BLaER1 treated with 17β-estradiol and CSF1 and Interleukin-3, amounts not matched to agents 10 nM and 100 nM (cell line): ENCODE data around the gene DPEP3.
"Not testable (repeated sequence)": the region's sequence is repeated elsewhere in the genome, so short reads cannot be mapped to it uniquely, and the experiment has no call there.

Experiments used
- H3K27ac ChIP-seq, 11 experiments: shearing (Covaris generic); formaldehyde crosslinking; 2 replicates each; pipeline ENCODE4 v1.8.1; 2022
- H3K27me3 ChIP-seq, 11 experiments: shearing (Covaris generic); formaldehyde crosslinking; 2 replicates each; pipeline ENCODE4 v1.8.1; 2022
- H3K36me3 ChIP-seq, 11 experiments: shearing (Covaris generic); formaldehyde crosslinking; 2 replicates each; pipeline ENCODE4 v1.8.1; 2022
- H3K4me1 ChIP-seq, 10 experiments: shearing (Covaris generic); formaldehyde crosslinking; 2 replicates each; pipeline ENCODE4 v1.8.1; 2022
- H3K4me2 ChIP-seq, 11 experiments: shearing (Covaris generic); formaldehyde crosslinking; 2 replicates each; pipeline ENCODE4 v1.8.1; 2022
- H3K4me3 ChIP-seq, 10 experiments: shearing (Covaris generic); formaldehyde crosslinking; 2 replicates each; pipeline ENCODE4 v1.8.1; 2022
- H3K9ac ChIP-seq, 11 experiments: shearing (Covaris generic); formaldehyde crosslinking; 2 replicates each; pipeline ENCODE4 v1.8.1; 2022
- H3K9me3 ChIP-seq, 11 experiments: shearing (Covaris generic); formaldehyde crosslinking; replicated peaks in 1 of 11; 2 replicates each; pipeline ENCODE4 v1.8.1; 2022
- H4K20me1 ChIP-seq, 11 experiments: shearing (Covaris generic); formaldehyde crosslinking; 2 replicates each; pipeline ENCODE4 v1.8.1; 2022
- Cebpa-rat ChIP-seq, 11 experiments: shearing (Covaris generic); IDR thresholded peaks; 2 replicates each; pipeline ENCODE4 v1.8.1; 2022

Gene DPEP3

GRCh38 chr16:67987460-67988160 is 7.3 kb upstream of the DPEP3 start:
- Histone ChIP-seq H3K36me3 (peaks cover 0 to 12% (median 0%) of the 10 kb centered on the region in 11 experiments; a peak in 2 of 22 replicates), H3K4me2 (peak overlapping the region in 2 of 11 experiments; percentile 1 to 17; a peak in 1 of 22 replicates), H3K4me1 (peaks cover 42 to 64% (median 50%) of the 10 kb centered on the region in 10 experiments), H3K27me3 (no peaks in the 10 kb centered on the region), H3K27ac (peak overlapping the region in 2 of 11 experiments; percentile 27; a peak in 2 of 22 replicates), H3K4me3 (no peak overlapping the region), H3K9ac (0 out of 22 replicates have a peak overlapping the region, but pooled peaks of 1 of the 11 experiments have one; percentile 1), H4K20me1 (peaks cover 0 to 15% (median 0%) of the 10 kb centered on the region in 11 experiments; a peak in 1 of 22 replicates), H3K9me3 (peaks cover 0 to 8% (median 0%) of the 10 kb centered on the region in 11 experiments; a peak in 4 of 22 replicates)
- TF ChIP-seq Cebpa-rat (IDR thresholded peaks at IDR 0.05), result no peak

GRCh38 chr16:67986949-67987348 is 6.7 kb upstream of the DPEP3 start:
- no peaks in the 10 kb centered on the region for H3K27me3 ChIP-seq
- no peak for TF ChIP-seq Cebpa-rat (IDR thresholded peaks at IDR 0.05)
- peak overlapping the region in 1 of 11 experiments; percentile 27; a peak in 1 of 22 replicates for H3K27ac ChIP-seq
- H3K4me1 ChIP-seq, result peaks cover 36 to 57% (median 44%) of the 10 kb centered on the region in 10 experiments
- H3K4me3 ChIP-seq, result no peak overlapping the region
- H3K4me2 ChIP-seq, result peak overlapping the region in 3 of 11 experiments; percentile 15 to 77 (median 17); a peak in 2 of 22 replicates
- H4K20me1 ChIP-seq, result peaks cover 0 to 8% (median 0%) of the 10 kb centered on the region in 11 experiments; a peak in 1 of 22 replicates
- H3K9ac ChIP-seq, result no peak overlapping the region
- H3K36me3 ChIP-seq, result peaks cover 0 to 9% (median 0%) of the 10 kb centered on the region in 11 experiments; a peak in 2 of 22 replicates
- peaks cover 0 to 10% (median 0%) of the 10 kb centered on the region in 11 experiments; a peak in 4 of 22 replicates for H3K9me3 ChIP-seq

- H3K4me3 ChIP-seq, result no peak overlapping the region
- no peak overlapping the region for H3K9ac ChIP-seq
- no peak for TF ChIP-seq Cebpa-rat (IDR thresholded peaks at IDR 0.05)
- no peaks in the 10 kb centered on the region for H3K27me3 ChIP-seq
- H3K27ac ChIP-seq, result no peak overlapping the region
- peaks cover 27 to 41% (median 36%) of the 10 kb centered on the region in 10 experiments for H3K4me1 ChIP-seq
- peaks cover 0 to 10% (median 0%) of the 10 kb centered on the region in 11 experiments; a peak in 4 of 22 replicates for H3K9me3 ChIP-seq
- no peak overlapping the region for H3K4me2 ChIP-seq
- 0 out of 22 replicates have a peak, but pooled peaks cover 0 to 5% (median 0%) of the 10 kb centered on the region in 11 experiments for H4K20me1 ChIP-seq
- no peaks in the 10 kb centered on the region for H3K36me3 ChIP-seq
Observed at GRCh38 chr16:67982011-67982696, 1.9 kb upstream of the DPEP3 start.

GRCh38 chr16:67977469-67978227 is 2.7 kb downstream of the DPEP3 start:
- peaks cover 0 to 5% (median 0%) of the 10 kb centered on the region in 11 experiments; a peak in 1 of 22 replicates for H4K20me1 ChIP-seq
- peaks cover 0 to 7% (median 0%) of the 10 kb centered on the region in 10 experiments; a peak in 1 of 20 replicates for H3K4me1 ChIP-seq
- no peaks in the 10 kb centered on the region for H3K27me3 ChIP-seq
- H3K4me3 ChIP-seq, result no peak overlapping the region
- H3K9ac ChIP-seq, result no peak overlapping the region
- peaks cover 0 to 3% (median 0%) of the 10 kb centered on the region in 11 experiments; a peak in 2 of 22 replicates for H3K9me3 ChIP-seq
- no peak overlapping the region for H3K4me2 ChIP-seq
- H3K27ac ChIP-seq, result no peak overlapping the region
- no peaks in the 10 kb centered on the region for H3K36me3 ChIP-seq
- no peak for TF ChIP-seq Cebpa-rat (IDR thresholded peaks at IDR 0.05)

GRCh38 chr16:67977005-67977404 is 3.3 kb downstream of the DPEP3 start:
- Histone ChIP-seq H3K9ac (no peak overlapping the region), H3K4me2 (no peak overlapping the region), H3K4me1 (peaks cover 0 to 7% (median 0%) of the 10 kb centered on the region in 10 experiments; a peak in 1 of 20 replicates), H3K4me3 (no peak overlapping the region), H3K27me3 (no peaks in the 10 kb centered on the region), H3K9me3 (no peaks in the 10 kb centered on the region), H4K20me1 (peaks cover 0 to 5% (median 0%) of the 10 kb centered on the region in 11 experiments; a peak in 1 of 22 replicates), H3K27ac (no peak overlapping the region), H3K36me3 (no peaks in the 10 kb centered on the region)
- no peak for TF ChIP-seq Cebpa-rat (IDR thresholded peaks at IDR 0.05)

GRCh38 chr16:67976205-67976604 is 4.1 kb downstream of the DPEP3 start:
- Histone ChIP-seq H3K4me3 (no peak overlapping the region), H3K4me2 (no peak overlapping the region), H3K36me3 (no peaks in the 10 kb centered on the region), H4K20me1 (peaks cover 0 to 5% (median 0%) of the 10 kb centered on the region in 11 experiments; a peak in 1 of 22 replicates), H3K9ac (no peak overlapping the region), H3K9me3 (no peaks in the 10 kb centered on the region), H3K27me3 (no peaks in the 10 kb centered on the region), H3K4me1 (peaks cover 0 to 7% (median 0%) of the 10 kb centered on the region in 10 experiments; a peak in 1 of 20 replicates), H3K27ac (no peak overlapping the region)
- TF ChIP-seq Cebpa-rat (IDR thresholded peaks at IDR 0.05), result no peak

- Histone ChIP-seq H3K9ac (no peak overlapping the region), H3K27ac (no peak overlapping the region), H4K20me1 (peaks cover 0 to 5% (median 0%) of the 10 kb centered on the region in 11 experiments; a peak in 1 of 22 replicates), H3K4me1 (peaks cover 0 to 7% (median 0%) of the 10 kb centered on the region in 10 experiments; a peak in 1 of 20 replicates), H3K9me3 (no peaks in the 10 kb centered on the region), H3K36me3 (no peaks in the 10 kb centered on the region), H3K4me3 (no peak overlapping the region), H3K4me2 (no peak overlapping the region), H3K27me3 (no peaks in the 10 kb centered on the region)
- no peak for TF ChIP-seq Cebpa-rat (IDR thresholded peaks at IDR 0.05)
Observed at GRCh38 chr16:67975321-67976105, 4.8 kb downstream of the DPEP3 start.

- not testable (repeated sequence) for H3K27ac ChIP-seq, H4K20me1 ChIP-seq, H3K27me3 ChIP-seq, H3K9ac ChIP-seq, H3K36me3 ChIP-seq, H3K9me3 ChIP-seq, H3K4me3 ChIP-seq, H3K4me2 ChIP-seq
- peaks cover 4 to 23% (median 14%) of the 10 kb centered on the region in 10 experiments for H3K4me1 ChIP-seq
Observed at GRCh38 chr16:67972285-67972684, 8.0 kb downstream of the DPEP3 start.
